Liver (tissue), 3 donors: ENCODE measurements around the gene FOSL2.

Source experiments
- ATF3 ChIP-seq: IDR thresholded peaks from 2 replicates; pipeline ENCODE4 v1.6.1; 2016; ENCODE audit warnings: antibody characterized with exemption
- CTCF ChIP-seq: fragments of 150-350 bp; IDR thresholded peaks from 2 replicates; pipeline ENCODE4 v1.5.1; 2017; ENCODE audit warnings: improper control_type of control experiment, low read depth, low read length; ENCODE audit not compliant: missing input control
- EGR1 ChIP-seq, 2 donors: IDR thresholded peaks; 2 replicates each; pipeline ENCODE4 v1.6.1; 2016 to 2018; ENCODE audit warnings: antibody characterized with exemption in 2 of 2, low read depth in 2 of 2
- FOXA1 ChIP-seq: IDR thresholded peaks from 2 replicates; pipeline ENCODE4 v1.6.1; 2016; ENCODE audit warnings: antibody characterized with exemption
- HNF4A ChIP-seq, 2 donors: conservative IDR thresholded peaks; 2 replicates each; pipeline ENCODE4 v1.6.1; 2016; ENCODE audit warnings: antibody characterized with exemption in 2 of 2, mild to moderate bottlenecking in 2 of 2
- JUND ChIP-seq, 2 donors: IDR thresholded peaks; 2 replicates each; pipeline ENCODE4 v1.6.1; 2016; ENCODE audit warnings: antibody characterized with exemption in 2 of 2
- MAX ChIP-seq: IDR thresholded peaks from 2 replicates; pipeline ENCODE4 v1.6.1; 2016; ENCODE audit warnings: antibody characterized with exemption
- RAD21 ChIP-seq, 2 donors: IDR thresholded peaks; 2 replicates each; pipeline ENCODE4 v1.6.1; 2016; ENCODE audit warnings: antibody characterized with exemption in 2 of 2, mild to moderate bottlenecking in 2 of 2
- REST ChIP-seq: IDR thresholded peaks from 2 replicates; pipeline ENCODE4 v1.6.1; 2016; ENCODE audit warnings: antibody characterized with exemption, mild to moderate bottlenecking
- YY1 ChIP-seq: IDR thresholded peaks from 2 replicates; pipeline ENCODE4 v1.6.1; 2016; ENCODE audit warnings: antibody characterized with exemption, mild to moderate bottlenecking
- ZBTB33 ChIP-seq: IDR thresholded peaks from 2 replicates; pipeline ENCODE4 v1.6.1; 2016; ENCODE audit warnings: antibody characterized with exemption
- donor health status: healthy.
- donor health status: healthy.

- no peak for TF ChIP-seq CTCF
- TF ChIP-seq ATF3: no peak
- TF ChIP-seq ZBTB33: no peak
- TF ChIP-seq RAD21 (IDR thresholded peaks at IDR 0.05): no peak
- TF ChIP-seq HNF4A (conservative IDR thresholded peaks at IDR 0.05): no peak
- TF ChIP-seq MAX: no peak
- no peak for TF ChIP-seq REST
- TF ChIP-seq YY1: no peak
- TF ChIP-seq EGR1 (IDR thresholded peaks at IDR 0.05; ENCODE audit: low read depth in 2 of 2): no peak
- TF ChIP-seq JUND (IDR thresholded peaks at IDR 0.05): no peak
- no peak for TF ChIP-seq FOXA1
Measured at GRCh38 chr2:28400419-28400818, 7.8 kb downstream of the FOSL2 start.
